Nephron (organoid): ENCODE results near the gene WNT5B.

Experiments
- H3K27ac Mint-ChIP-seq, 3 experiments: 2 replicates each; pipeline ENCODE4 v1.8.0; 2020; ENCODE audit warnings: mixed read lengths in 3 of 3, mild to moderate bottlenecking in 2 of 3, moderate library complexity in 1 of 3
- H3K27me3 Mint-ChIP-seq: 2 replicates; pipeline ENCODE4 v1.8.0; 2021; ENCODE audit warnings: low read depth, mild to moderate bottlenecking, moderate library complexity, mixed read lengths
- H3K36me3 Mint-ChIP-seq: 2 replicates; pipeline ENCODE4 v1.8.0; 2020; ENCODE audit warnings: low read depth, mixed read lengths
- H3K4me1 Mint-ChIP-seq: 2 replicates; pipeline ENCODE4 v1.8.0; 2020; ENCODE audit warnings: mixed read lengths
- H3K4me3 Mint-ChIP-seq, 3 experiments: 2 replicates each; pipeline ENCODE4 v1.8.0; 2020; ENCODE audit warnings: mild to moderate bottlenecking in 3 of 3, mixed read lengths in 3 of 3, moderate library complexity in 2 of 3
- H3K9me3 Mint-ChIP-seq: 2 replicates; pipeline ENCODE4 v1.8.0; 2020; ENCODE audit warnings: mixed read lengths
- TF ChIP-seq, protein P1 (sequence below), 3 experiments: fragments of 200-600 bp; sonication (generic); IDR thresholded peaks; one replicate each; pipeline ENCODE4 v1.5.0; 2021; ENCODE audit warnings: antibody characterized with exemption in 3 of 3; ENCODE audit not compliant: unreplicated experiment in 3 of 3

WNT5B gene

DNA sequence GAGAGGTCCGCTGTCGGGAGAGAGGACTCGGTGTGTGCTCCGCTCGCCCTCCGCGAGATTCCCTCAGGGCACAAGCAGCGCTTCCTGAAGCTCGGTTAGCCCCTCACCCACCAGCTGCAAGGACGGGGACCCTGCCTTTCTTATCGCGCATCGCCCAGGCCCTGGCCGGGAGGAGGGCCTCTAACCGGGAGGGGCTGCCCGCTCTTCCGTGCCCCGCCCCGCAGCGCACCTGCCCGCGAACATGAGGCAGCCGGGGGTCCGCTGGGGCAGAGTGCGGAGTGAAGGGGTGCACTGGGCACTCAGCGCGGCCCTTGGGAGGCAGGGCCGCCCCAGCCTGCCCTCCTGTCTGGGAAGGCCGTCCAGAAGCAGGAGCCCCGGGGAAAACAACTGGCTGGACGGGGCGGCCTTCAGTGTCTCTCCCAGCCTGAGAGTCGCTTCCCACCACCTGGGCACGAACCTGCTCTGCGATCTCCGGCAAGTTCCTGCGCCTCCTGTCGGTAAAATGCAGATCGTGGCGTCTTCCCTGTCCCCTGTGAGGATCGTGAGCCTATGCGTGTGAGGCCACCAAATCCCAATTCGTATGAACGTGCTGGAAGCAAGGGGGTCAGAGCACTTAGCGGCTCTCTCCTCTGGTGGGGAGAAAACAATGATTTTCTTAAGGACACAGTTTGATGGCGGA lies 33.9 kb downstream of the WNT5B start:
- Mint-ChIP-seq H3K27ac (peak overlapping the region; percentile 32 to 88 (median 47)), H3K4me1 (peaks cover 10% of the 10 kb centered on the region), H3K4me3 (peak overlapping the region; percentile 77 to 86 (median 86)), H3K36me3 (no peaks in the 10 kb centered on the region), H3K9me3 (no peaks in the 10 kb centered on the region), H3K27me3 (peaks cover 17% of the 10 kb centered on the region)
- TF ChIP-seq, protein P1, sequence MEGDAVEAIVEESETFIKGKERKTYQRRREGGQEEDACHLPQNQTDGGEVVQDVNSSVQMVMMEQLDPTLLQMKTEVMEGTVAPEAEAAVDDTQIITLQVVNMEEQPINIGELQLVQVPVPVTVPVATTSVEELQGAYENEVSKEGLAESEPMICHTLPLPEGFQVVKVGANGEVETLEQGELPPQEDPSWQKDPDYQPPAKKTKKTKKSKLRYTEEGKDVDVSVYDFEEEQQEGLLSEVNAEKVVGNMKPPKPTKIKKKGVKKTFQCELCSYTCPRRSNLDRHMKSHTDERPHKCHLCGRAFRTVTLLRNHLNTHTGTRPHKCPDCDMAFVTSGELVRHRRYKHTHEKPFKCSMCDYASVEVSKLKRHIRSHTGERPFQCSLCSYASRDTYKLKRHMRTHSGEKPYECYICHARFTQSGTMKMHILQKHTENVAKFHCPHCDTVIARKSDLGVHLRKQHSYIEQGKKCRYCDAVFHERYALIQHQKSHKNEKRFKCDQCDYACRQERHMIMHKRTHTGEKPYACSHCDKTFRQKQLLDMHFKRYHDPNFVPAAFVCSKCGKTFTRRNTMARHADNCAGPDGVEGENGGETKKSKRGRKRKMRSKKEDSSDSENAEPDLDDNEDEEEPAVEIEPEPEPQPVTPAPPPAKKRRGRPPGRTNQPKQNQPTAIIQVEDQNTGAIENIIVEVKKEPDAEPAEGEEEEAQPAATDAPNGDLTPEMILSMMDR (IDR thresholded peaks at IDR 0.05; ENCODE audit: unreplicated experiment in 3 of 3) = peak; percentile 30 to 54 (median 31)

DNA sequence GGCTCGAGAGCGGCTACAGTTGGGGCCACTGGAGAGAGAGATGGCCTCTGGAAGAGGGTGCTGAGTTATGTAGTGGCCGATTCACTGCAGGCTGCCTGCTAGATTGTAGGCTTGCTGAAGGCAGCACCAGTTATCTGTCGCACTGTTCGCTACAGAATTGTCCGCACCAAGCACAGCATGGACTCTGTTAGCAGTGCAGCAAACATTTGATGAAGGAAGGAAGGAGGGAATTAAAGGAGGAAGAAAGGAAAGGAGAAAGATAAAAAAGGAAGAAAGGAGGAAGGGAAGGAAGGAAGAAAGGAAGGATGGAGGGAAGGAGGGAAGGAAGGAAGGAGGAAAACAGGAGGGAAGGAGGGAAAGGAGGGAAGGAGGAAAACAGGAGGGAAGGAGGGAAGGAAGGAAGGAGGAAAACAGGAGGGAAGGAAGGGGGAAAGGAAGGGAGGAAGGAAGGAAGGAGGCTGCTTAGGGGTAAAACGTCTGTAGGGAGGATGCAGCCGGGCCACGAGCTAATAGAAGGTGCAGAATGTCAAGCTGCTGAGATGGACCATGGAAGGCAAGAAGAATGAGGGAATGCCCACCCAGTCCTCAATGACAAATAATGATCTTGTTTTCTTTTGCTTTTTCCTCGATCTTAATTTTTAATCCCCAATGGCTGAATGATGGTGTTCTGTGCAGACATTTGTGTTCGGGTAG lies 34.6 kb downstream of the WNT5B start:
- peaks cover 13% of the 10 kb centered on the region for H3K4me1 Mint-ChIP-seq
- peak overlapping the region; percentile 32 to 88 (median 47) for H3K27ac Mint-ChIP-seq
- peak overlapping the region; percentile 77 to 86 (median 86) for H3K4me3 Mint-ChIP-seq
- H3K27me3 Mint-ChIP-seq = peaks cover 14% of the 10 kb centered on the region
- H3K9me3 Mint-ChIP-seq = no peaks in the 10 kb centered on the region
- TF ChIP-seq, protein P1 (IDR thresholded peaks at IDR 0.05; ENCODE audit: unreplicated experiment in 3 of 3) = no peak
- H3K36me3 Mint-ChIP-seq = no peaks in the 10 kb centered on the region

DNA sequence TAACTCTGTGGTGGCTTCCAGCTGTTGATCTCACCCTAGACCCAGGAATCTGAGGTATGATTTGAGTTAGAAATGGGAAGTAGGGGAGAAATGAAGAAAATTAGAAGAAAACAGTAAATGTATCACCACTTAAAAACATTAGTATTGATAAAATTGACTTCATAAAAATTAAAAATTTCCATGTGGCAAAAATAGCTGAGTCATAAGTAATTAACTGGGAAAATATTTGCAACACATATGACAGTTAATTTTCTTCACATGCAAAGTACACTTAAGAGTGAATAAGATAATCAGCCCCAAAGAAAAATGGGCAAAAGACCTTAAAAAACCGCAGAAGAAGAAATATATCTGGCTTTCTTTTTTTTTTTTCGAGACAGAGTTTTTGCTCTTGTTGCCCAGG lies 36.3 kb downstream of the WNT5B start:
- H3K36me3 Mint-ChIP-seq = no peaks in the 10 kb centered on the region
- H3K4me3 Mint-ChIP-seq = no peak overlapping the region

DNA sequence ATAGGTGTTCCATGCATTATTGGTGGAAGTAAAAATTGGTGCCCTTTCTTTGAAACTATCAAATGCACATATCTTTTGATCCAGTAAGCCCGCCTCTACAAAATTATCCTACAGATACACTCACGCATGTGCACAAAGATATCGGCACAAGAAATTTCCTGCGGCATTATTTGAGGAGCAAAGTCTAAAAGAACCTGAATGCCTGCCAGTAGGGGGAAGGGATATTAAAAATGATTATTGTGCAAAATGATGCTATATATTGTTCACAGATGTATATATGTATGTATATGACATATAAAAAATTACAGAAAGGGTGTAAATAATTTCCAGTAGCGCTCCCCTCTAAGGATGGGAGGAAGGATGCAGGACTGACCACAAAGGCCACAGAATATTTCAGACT lies 37.2 kb downstream of the WNT5B start:
- peaks cover 20% of the 10 kb centered on the region for H3K27me3 Mint-ChIP-seq
- H3K9me3 Mint-ChIP-seq = no peaks in the 10 kb centered on the region
- H3K36me3 Mint-ChIP-seq = no peaks in the 10 kb centered on the region
- peaks cover 16% of the 10 kb centered on the region for H3K4me1 Mint-ChIP-seq
- H3K4me3 Mint-ChIP-seq = no peak overlapping the region
- TF ChIP-seq, protein P1 (IDR thresholded peaks at IDR 0.05; ENCODE audit: unreplicated experiment in 3 of 3) = no peak
- H3K27ac Mint-ChIP-seq = peak overlapping the region in 1 of 3 experiments; percentile 60

More for the DNA sequence above, 36.3 kb downstream of the WNT5B start:
- H3K9me3 Mint-ChIP-seq = no peaks in the 10 kb centered on the region
- TF ChIP-seq, protein P1 (IDR thresholded peaks at IDR 0.05; ENCODE audit: unreplicated experiment in 3 of 3) = no peak
- no peak overlapping the region for H3K27ac Mint-ChIP-seq
- H3K27me3 Mint-ChIP-seq = peaks cover 20% of the 10 kb centered on the region
- peaks cover 19% of the 10 kb centered on the region for H3K4me1 Mint-ChIP-seq

DNA sequence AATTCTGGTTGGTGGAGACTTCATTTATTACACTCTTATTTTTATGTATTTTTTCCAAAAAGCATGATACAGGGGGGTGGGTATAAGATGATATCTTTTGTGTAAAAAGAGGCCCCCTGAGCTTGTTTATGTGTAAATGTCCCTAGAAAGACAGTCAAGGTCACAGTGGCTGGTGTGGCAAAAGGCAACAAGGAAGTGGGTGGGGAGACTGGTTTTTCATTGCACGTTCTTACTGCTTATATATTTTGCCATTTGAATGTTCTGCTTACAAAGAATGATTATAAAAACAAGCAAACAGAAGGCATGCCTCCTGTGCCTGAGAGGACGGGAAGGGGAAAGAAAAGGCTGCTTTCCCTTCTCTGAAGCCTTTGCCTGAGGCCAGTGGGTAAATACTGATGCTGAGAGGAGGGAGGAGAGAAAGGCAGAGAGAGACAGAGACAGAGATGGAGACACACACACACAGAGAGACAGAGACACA lies 37.7 kb downstream of the WNT5B start:
- Mint-ChIP-seq H3K36me3 (no peaks in the 10 kb centered on the region), H3K9me3 (no peaks in the 10 kb centered on the region), H3K4me3 (no peak overlapping the region), H3K27me3 (peaks cover 20% of the 10 kb centered on the region), H3K27ac (peak overlapping the region in 2 of 3 experiments; percentile 15 to 18), H3K4me1 (peaks cover 16% of the 10 kb centered on the region)
- TF ChIP-seq, protein P1 (IDR thresholded peaks at IDR 0.05; ENCODE audit: unreplicated experiment in 3 of 3) = no peak
